B cell (primary cell): ENCODE measurements around the gene AKR1B1. TPM values are rescaled to one million over a fixed set of nuclear protein-coding genes. Genes with fewer than 3 reads are reported as not detected.

Source experiments
- ATAC-seq: fragments of 200-7000 bp; cut with Tn5 transposase; one replicate; pipeline ENCODE4 v1.10.0; 2021; ENCODE audit warnings: low read depth, mild to moderate bottlenecking, moderate number of reproducible peaks, moderate library complexity
- CTCF ChIA-PET: fragments of 350-600 bp; sonication (Branson Sonifier 250); formaldehyde crosslinking; loops from one replicate; lab custom pipeline; 2021; ENCODE audit warnings: antibody characterized with exemption, inconsistent platforms; lab: Charles Lee
- POLR2A ChIA-PET: fragments of 350-600 bp; sonication (Branson Sonifier 250); formaldehyde crosslinking; loops from one replicate; lab custom pipeline; 2021; ENCODE audit warnings: antibody characterized with exemption; lab: Charles Lee
- DNase-seq: peaks from one replicate; pipeline ENCODE4 v3.0.0; 2013
- H2AFZ ChIP-seq: 2 replicates; pipeline ENCODE4 v1.6.1; 2012; ENCODE audit warnings: mild to moderate bottlenecking, low read depth, low read length; ENCODE audit not compliant: insufficient read depth, poor library complexity, severe bottlenecking
- H3K27ac ChIP-seq, 2 donors: 1 replicate in 1 of 2; 2 replicates in 1 of 2; pipeline ENCODE4 v1.5.1; 2012 to 2013; ENCODE audit warnings: low read length in 2 of 2, mild to moderate bottlenecking in 2 of 2, moderate library complexity in 1 of 2
- H3K27me3 ChIP-seq, 4 experiments: fragments of 200-600 bp in 1 of 4; sonication (generic) in 1 of 4; replicated peaks in 1 of 4; 1 replicate in 2 of 4; 2 replicates in 2 of 4; pipeline versions ENCODE4 v1.6.1 to v1.7.0; 2013 to 2016; ENCODE audit warnings: low read length in 3 of 4, mild to moderate bottlenecking in 2 of 4, mixed read lengths in 1 of 4, moderate library complexity in 1 of 4; ENCODE audit not compliant: insufficient read depth in 4 of 4, control insufficient read depth in 3 of 4; ENCODE audit errors: control extremely low read depth in 1 of 4
- H3K36me3 ChIP-seq, 2 experiments: replicated peaks in 1 of 2; 1 replicate in 1 of 2; 2 replicates in 1 of 2; pipeline versions ENCODE4 v1.6.1 to v1.7.1; 2013; ENCODE audit warnings: low read length in 1 of 2; ENCODE audit not compliant: insufficient read depth in 2 of 2, control insufficient read depth in 1 of 2; ENCODE audit errors: control extremely low read depth in 1 of 2, extremely low read depth in 1 of 2
- H3K4me1 ChIP-seq, 2 donors: fragments of 200-600 bp in 1 of 2; sonication (generic) in 1 of 2; 1 replicate in 1 of 2; 2 replicates in 1 of 2; pipeline versions ENCODE4 v1.5.1 to v1.6.1; 2013 to 2017; ENCODE audit warnings: low read length in 2 of 2; ENCODE audit not compliant: control insufficient read depth in 2 of 2, insufficient read depth in 2 of 2
- H3K4me2 ChIP-seq: replicated peaks from 2 replicates; pipeline ENCODE3; 2012; ENCODE audit warnings: mild to moderate bottlenecking, low read depth, low read length; ENCODE audit not compliant: poor library complexity, severe bottlenecking
- H3K4me3 ChIP-seq, 5 experiments: fragments of 200-600 bp in 1 of 5; sonication (generic) in 1 of 5; 1 replicate in 3 of 5; 2 replicates in 2 of 5; pipeline versions ENCODE4 v1.5.1 to v1.7.0; 2011 to 2016; ENCODE audit warnings: low read length in 4 of 5, mild to moderate bottlenecking in 4 of 5, low read depth in 2 of 5, control low read depth in 1 of 5, moderate library complexity in 1 of 5; ENCODE audit not compliant: insufficient read depth in 1 of 5; ENCODE audit errors: control extremely low read depth in 1 of 5, extremely low read depth in 1 of 5
- H3K79me2 ChIP-seq: fragments of 200-600 bp; sonication (generic); one replicate; pipeline ENCODE4 v1.6.0; 2016; ENCODE audit warnings: low read length; ENCODE audit not compliant: control insufficient read depth, insufficient read depth
- H3K9ac ChIP-seq: fragments of 200-600 bp; sonication (generic); 2 replicates; pipeline ENCODE4 v1.6.1; 2017; ENCODE audit warnings: mild to moderate bottlenecking, low read length, moderate library complexity
- H3K9me3 ChIP-seq, 3 donors: one replicate each; pipeline versions ENCODE4 v1.6.1 to v1.7.1; 2013; ENCODE audit warnings: low read length in 2 of 3; ENCODE audit not compliant: control insufficient read depth in 2 of 3, insufficient read depth in 1 of 3; ENCODE audit errors: control extremely low read depth in 1 of 3
- H4K20me1 ChIP-seq: 2 replicates; pipeline ENCODE4 v1.6.0; 2012; ENCODE audit warnings: mild to moderate bottlenecking, low read length; ENCODE audit not compliant: insufficient read depth, control insufficient read depth, poor library complexity, severe bottlenecking
- H3K27ac Mint-ChIP-seq: one replicate; pipeline ENCODE4 v1.8.0; 2021; ENCODE audit warnings: mixed read lengths
- H3K27me3 Mint-ChIP-seq: one replicate; pipeline ENCODE4 v1.8.0; 2021; ENCODE audit warnings: mixed read lengths
- H3K4me1 Mint-ChIP-seq: one replicate; pipeline ENCODE4 v1.8.0; 2021; ENCODE audit warnings: mixed read lengths
- H3K4me3 Mint-ChIP-seq: one replicate; pipeline ENCODE4 v1.8.0; 2021; ENCODE audit warnings: mixed read lengths
- H3K9me3 Mint-ChIP-seq: one replicate; pipeline ENCODE4 v1.8.0; 2022; ENCODE audit warnings: mixed read lengths; ENCODE audit not compliant: insufficient read depth
- CTCF ChIP-seq: fragments of 200-600 bp; IDR thresholded peaks from one replicate; pipeline ENCODE4 v1.8.0; 2022; ENCODE audit warnings: antibody characterized with exemption, mild to moderate bottlenecking
- EZH2 ChIP-seq: IDR thresholded peaks from 2 replicates; pipeline ENCODE4 v1.6.1; 2012; ENCODE audit warnings: borderline replicate concordance, low read depth, mild to moderate bottlenecking, moderate library complexity, low read length; ENCODE audit not compliant: insufficient read depth, poor library complexity, severe bottlenecking
- WGBS: methylation state at CpG from one replicate; pipeline ENCODE4 v1.1.5; 2013; ENCODE audit warnings: missing lambda C conversion rate; ENCODE audit not compliant: insufficient coverage; 5-methylcytosine and 5-hydroxymethylcytosine counted together
- intact Hi-C: fragments of 100-400 bp; cut with micrococcal nuclease; formaldehyde crosslinking; loops from one replicate; pipeline ENCODE4 v1.10.0; 2022
- polyA plus RNA-seq: library from polyadenylated mRNA; depleted of rRNA; stranded (reverse); fragments of >200 nt; gene quantifications from 2 replicates; pipeline ENCODE4 v1.2.3, GENCODE V29; 2012
- total RNA-seq, 2 donors: library from RNA; stranded (reverse); fragments of 120-200 nt in 1 of 2; gene quantifications; 1 replicate in 1 of 2; 2 replicates in 1 of 2; pipeline versions ENCODE4 v1.2.3 to v1.2.4, GENCODE V29; 2013 to 2022

Gene AKR1B1
- total and polyA plus RNA-seq, 2 donors (not counting 1 experiment from before 2014, with no cell fraction given), result 82.9 to 89.6 TPM

- Histone ChIP-seq H3K79me2 (peaks cover 41% of the 10 kb centered on the region), H3K4me2 (no peak overlapping the region), H3K9me3 (no peaks in the 10 kb centered on the region), H3K27me3 (no peaks in the 10 kb centered on the region), H2AFZ (no peak overlapping the region), H3K4me1 (peaks cover 11 to 12% of the 10 kb centered on the region in 2 donors), H3K9ac (no peak overlapping the region), H3K36me3 (peaks cover 0 to 45% of the 10 kb centered on the region in 2 experiments), H4K20me1 (peaks cover 13% of the 10 kb centered on the region), H3K27ac (no peak overlapping the region), H3K4me3 (no peak overlapping the region)
- peaks cover 33% of the 10 kb centered on the region for H3K4me1 Mint-ChIP-seq
- ATAC-seq, result no peak
- no peaks in the 10 kb centered on the region for H3K9me3 Mint-ChIP-seq
- TF ChIP-seq EZH2, result no peak
- no peak for TF ChIP-seq CTCF
- H3K4me3 Mint-ChIP-seq, result no peak overlapping the region
- ChIA-PET CTCF (no interaction called here), POLR2A (no interaction called here)
- intact Hi-C loops, result no loop called here
- no peak for DNase-seq
- H3K27me3 Mint-ChIP-seq, result no peaks in the 10 kb centered on the region
- H3K27ac Mint-ChIP-seq, result no peak overlapping the region
- WGBS, result 96% methylated on average over 9 of the region's 11 CpGs
Measured at GRCh38 chr7:134451656-134452055, 7.2 kb downstream of the AKR1B1 start.

- POLR2A ChIA-PET, result no interaction called here
- no peak for TF ChIP-seq EZH2
- TF ChIP-seq CTCF, result no peak
- H3K9me3 Mint-ChIP-seq, result no peaks in the 10 kb centered on the region
- DNase-seq (no peak), ATAC-seq (no peak)
- CTCF ChIA-PET, result interaction anchor here (0.6 kb wide), 1 partner anchor 1534 kb away, joined by 3 read pairs; no protein-coding TSS in a partner anchor
- no peak overlapping the region for H3K4me2 ChIP-seq
- H3K4me3 ChIP-seq, result no peak overlapping the region
- H3K27me3 Mint-ChIP-seq, result no peaks in the 10 kb centered on the region
- peaks cover 0 to 55% of the 10 kb centered on the region in 2 experiments for H3K36me3 ChIP-seq
- H3K9me3 ChIP-seq, result no peaks in the 10 kb centered on the region
- H3K4me1 Mint-ChIP-seq, result peaks cover 25% of the 10 kb centered on the region
- no peak overlapping the region for H3K27ac ChIP-seq
- H3K27ac Mint-ChIP-seq, result no peak overlapping the region
- H2AFZ ChIP-seq, result no peak overlapping the region
- no peak overlapping the region for H3K9ac ChIP-seq
- H3K4me1 ChIP-seq, result peaks cover 11 to 12% of the 10 kb centered on the region in 2 donors
- H3K4me3 Mint-ChIP-seq, result no peak overlapping the region
- WGBS, result 95% methylated on average over 14 of the region's 14 CpGs
- intact Hi-C loops, result no loop called here
- H3K79me2 ChIP-seq, result peaks cover 34% of the 10 kb centered on the region
- H3K27me3 ChIP-seq, result no peaks in the 10 kb centered on the region
- H4K20me1 ChIP-seq, result peaks cover 13% of the 10 kb centered on the region
Measured at GRCh38 chr7:134450294-134451000, 8.5 kb downstream of the AKR1B1 start.
